ENCODE data around the gene OPCML.

DNA sequence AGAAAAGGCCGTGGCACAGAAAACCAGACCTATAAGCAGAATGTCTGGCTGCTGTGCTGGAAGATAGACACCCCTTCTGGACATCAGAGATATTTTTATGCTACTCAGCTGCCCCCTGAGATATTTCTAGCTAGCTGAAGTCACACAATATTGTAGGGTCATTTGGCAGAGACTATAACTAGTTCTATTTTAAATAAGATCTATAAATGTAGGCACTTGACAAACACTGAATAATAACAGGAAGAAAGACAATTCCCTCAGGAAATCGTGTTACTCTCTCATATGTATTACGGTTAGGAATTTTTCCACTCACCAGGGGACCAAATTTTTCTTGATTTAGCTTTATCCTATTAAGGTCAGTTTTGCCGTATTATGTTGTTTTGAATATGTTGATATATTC is 845.4 kb downstream of the OPCML start:
- TF ChIP-seq, protein P1, sequence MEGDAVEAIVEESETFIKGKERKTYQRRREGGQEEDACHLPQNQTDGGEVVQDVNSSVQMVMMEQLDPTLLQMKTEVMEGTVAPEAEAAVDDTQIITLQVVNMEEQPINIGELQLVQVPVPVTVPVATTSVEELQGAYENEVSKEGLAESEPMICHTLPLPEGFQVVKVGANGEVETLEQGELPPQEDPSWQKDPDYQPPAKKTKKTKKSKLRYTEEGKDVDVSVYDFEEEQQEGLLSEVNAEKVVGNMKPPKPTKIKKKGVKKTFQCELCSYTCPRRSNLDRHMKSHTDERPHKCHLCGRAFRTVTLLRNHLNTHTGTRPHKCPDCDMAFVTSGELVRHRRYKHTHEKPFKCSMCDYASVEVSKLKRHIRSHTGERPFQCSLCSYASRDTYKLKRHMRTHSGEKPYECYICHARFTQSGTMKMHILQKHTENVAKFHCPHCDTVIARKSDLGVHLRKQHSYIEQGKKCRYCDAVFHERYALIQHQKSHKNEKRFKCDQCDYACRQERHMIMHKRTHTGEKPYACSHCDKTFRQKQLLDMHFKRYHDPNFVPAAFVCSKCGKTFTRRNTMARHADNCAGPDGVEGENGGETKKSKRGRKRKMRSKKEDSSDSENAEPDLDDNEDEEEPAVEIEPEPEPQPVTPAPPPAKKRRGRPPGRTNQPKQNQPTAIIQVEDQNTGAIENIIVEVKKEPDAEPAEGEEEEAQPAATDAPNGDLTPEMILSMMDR (IDR thresholded peaks at IDR 0.05; ENCODE audit: low read length) = no peak
- TF ChIP-seq EZH2 (IDR thresholded peaks at IDR 0.05; ENCODE audit: borderline replicate concordance, low read length) = no peak

Data from OCI-LY1 (cell line).